Activated CD8-positive, alpha-beta memory T cell treated with anti-CD3 and anti-CD28 coated beads, Interleukin-2, amount 50 U/mL, for 4 hours (primary cell): ENCODE results near the gene TCF15.

ENCODE experiments used
- DNase-seq: peaks from one replicate; pipeline ENCODE4 v3.0.0-alpha.2; 2020

TCF15 gene

DNA sequence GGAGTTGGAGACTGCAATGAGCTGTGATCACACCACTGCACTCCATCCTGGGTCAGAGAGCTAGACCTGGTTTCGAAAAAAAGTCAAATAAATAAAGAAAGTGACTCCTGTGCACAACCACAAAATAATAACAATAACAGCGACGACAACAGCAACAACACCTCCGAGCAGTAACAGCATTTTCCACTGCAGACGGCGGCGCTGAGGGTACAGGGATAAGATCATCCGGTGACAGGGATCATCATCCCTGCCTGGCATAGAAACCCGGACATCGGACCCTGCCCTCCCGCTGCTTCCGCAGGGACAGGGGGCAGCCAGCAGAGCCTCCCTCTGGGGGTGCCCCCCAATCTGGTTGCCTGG is 31.4 kb upstream of the TCF15 start:
- DNase-seq: no peak

DNA sequence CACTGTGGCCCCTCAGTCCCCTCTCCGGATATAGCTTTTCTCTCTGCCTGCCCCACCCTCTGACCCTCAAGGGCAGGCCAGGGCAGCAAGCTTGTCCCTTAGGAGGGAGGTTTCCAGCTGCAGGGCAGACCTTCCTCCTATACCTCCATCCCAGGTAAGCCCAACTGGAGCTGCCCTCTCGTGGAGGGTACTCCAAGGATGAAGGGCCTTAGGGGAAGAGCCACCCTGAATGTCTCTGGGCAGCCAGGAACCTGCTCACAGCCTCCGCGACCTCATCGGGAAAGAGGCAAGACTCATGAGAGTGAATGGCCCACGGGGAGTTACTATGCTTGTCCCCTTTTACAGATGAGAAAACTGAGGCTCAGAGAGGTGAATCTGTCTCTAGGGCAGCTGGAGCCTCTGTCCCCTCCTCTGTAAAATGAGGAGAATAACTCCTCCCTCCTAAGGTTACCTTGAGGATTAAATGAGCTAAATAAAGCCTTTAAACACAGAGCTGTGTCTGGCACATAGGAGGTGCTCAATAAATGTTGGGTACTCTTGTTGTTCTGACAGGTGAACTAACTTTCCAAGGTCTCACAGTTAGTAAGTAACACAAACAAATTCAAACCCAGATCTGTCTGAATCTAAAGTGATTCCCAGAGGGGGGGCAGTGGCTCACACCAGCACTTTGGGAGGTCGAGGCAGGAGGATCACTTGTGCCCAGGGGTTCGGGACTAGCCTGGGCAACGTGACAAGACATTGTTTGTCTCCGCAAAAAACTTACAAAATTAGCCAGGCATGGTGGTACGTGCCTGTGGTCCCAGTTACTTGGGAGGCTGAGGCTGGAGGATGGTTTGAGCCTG is 30.8 kb upstream of the TCF15 start:
- DNase-seq: no peak

DNA sequence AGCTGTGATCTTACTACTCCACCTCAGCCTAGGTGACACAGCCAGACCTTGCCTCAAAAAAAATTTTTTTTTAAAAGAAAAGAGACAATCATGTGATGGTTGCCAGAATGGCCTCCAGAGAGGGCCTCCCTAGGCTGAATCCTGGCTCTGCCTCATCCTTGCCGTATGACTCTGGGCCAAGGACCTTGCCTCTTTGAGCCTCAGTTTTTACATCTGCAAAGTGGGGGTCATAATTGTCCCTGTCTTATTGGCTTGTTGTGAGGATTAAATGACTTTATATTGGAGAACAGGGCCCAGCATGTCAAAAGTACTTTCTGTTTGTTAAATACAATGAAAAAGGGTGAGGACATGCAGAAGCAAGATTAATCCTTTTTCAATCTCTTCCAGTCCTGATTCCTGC is 28.5 kb upstream of the TCF15 start:
- no peak for DNase-seq

GRCh38 chr20:637559-637958 is 27.4 kb upstream of the TCF15 start:
- no peak for DNase-seq

GRCh38 chr20:635893-636338 is 25.8 kb upstream of the TCF15 start:
- no peak for DNase-seq

GRCh38 chr20:635028-635892 is 25.2 kb upstream of the TCF15 start:
- DNase-seq: no peak

DNA sequence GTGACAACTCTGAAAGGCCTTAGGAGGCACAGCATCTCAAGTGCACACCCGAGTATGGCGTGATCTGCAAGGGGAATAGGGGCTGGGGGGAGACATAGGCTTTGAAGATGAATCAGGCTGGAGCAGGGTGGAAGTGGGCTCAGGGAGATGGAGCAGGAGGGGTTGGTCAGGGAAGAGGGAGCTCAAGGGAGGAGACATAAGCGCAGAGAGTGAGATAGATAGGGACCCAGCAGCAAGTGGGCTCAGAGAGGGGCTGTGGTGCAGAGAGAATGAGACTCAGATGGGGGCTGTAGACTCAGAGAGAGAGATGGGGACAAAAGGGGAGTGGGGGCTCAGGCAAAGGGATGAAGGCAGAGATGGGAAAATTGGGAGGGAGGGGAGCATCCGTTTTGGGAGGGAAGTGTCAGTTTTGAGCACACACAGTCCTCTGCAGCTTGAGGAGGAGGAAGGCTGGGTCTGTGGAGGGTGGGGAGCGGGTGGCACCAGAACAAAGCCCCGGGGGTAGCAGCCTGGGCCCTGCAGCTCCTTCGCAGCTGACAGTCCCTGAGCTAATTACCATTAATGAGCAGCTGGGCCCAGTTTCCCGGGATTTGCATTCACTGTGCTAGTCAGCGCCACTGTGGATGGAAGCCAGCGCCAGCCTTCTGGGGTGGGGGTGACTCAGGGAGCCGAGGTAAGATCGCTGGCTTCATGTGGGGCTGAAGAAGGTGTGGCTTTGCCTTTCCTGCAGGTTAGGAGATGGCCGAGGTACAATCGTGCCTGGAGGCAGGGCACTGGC is 24.2 kb upstream of the TCF15 start:
- no peak for DNase-seq

DNA sequence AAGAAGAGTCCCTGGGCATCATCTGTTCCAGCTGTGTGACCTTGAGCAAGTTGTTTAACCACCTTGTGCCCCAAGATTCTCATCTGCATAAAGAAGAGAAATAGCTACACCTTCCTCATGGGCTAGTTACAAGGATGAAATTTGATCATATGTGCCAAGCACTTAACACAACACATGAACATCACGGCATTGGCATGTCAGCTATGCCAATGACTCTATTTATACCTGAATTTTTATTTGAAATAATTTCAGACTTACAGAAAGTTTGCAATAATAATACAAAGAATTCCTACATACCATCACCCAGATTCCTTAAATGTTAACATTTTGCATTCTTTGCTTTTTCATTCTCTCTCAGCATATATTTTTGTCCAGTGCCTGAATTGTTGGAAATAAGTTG is 21.0 kb upstream of the TCF15 start:
- no peak for DNase-seq

DNA sequence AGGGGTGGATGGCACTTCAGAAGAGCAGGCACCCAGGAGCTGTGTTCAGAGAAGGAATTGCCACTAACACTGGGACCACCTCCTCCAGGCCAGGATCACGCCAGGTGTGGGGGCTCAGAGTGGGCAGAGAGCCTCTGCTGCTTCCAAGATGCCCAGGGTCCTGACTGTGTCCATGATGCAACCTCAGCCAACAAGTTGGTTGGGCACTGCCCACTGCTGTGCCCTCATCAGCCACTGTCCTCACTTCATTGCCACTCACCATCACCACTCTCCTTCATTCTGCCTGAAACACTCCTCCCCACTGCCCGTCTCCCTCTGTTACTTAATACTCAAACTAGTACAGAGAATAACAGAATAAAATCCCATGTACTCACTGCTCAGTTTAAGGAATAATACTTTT is 16.5 kb upstream of the TCF15 start:
- DNase-seq: no peak

DNA sequence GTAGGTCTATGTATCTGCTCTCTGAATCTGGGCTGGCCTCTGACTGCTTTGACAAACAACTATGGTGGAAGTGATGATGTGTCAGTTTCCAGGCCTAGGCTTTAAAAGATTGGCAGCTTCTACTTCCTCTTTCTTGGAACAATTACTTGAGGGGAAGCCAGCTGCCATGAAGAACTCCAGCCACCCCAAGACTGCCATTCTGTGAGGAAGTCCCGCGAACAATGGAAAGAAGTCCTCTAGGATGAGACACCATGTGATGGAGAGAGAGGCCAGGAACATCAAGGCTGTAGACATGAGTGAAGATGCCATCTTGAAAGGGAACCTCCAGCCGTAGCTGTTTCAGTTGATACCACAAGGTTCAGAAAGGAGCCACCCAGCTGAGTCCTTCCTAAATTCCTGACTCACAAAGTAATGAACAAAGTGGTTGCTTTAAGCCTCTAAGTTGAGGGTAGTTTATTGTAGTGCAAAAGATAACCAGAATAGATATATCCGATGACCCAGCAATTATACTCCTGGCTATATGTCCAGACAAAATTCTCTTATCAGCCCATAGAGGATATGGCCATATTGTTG is 15.3 kb upstream of the TCF15 start:
- DNase-seq: no peak

DNA sequence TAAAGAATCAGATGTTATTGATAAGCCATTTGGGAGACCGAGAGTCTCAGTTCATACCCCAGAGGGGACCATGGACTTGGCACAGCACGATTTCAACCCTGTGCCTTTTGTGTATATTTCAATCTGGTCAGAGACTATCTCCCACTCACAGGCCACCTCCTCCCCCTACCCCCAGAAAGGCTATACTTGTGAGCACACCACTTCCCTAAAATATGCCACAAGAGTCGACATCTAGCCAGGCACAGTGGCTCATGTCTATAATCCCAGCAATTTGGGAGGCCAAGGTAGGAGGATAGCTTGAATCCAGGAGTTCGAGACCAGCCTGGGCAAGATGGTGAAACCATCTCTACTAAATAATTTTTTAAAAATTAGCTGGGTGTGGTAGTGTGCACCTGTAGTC is 13.6 kb upstream of the TCF15 start:
- no peak for DNase-seq

GRCh38 chr20:623021-623420 is 12.9 kb upstream of the TCF15 start:
- no peak for DNase-seq

- DNase-seq: no peak
Observed at GRCh38 chr20:622161-622560, 12.1 kb upstream of the TCF15 start.

GRCh38 chr20:621125-621756 is 11.1 kb upstream of the TCF15 start:
- no peak for DNase-seq

DNA sequence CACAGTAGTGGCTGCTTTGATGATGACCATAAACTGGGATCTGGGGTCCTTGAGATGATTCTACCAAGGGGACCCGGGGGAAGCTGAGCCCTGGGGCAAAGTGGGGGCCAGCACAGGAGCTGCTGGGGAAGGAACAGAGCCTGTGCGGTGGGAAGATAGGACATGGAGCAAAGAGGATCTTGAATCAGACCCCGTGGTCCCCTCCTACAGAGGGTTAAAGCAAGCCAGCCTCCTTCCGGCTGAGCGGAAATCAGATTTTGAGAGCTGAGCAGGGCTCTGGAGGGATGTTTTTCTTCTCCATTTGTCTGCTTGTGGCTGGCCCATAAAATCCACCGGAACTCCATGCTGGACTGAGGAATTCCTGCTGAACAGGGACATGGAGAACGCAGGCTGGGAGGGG is 10.1 kb upstream of the TCF15 start:
- no peak for DNase-seq

DNA sequence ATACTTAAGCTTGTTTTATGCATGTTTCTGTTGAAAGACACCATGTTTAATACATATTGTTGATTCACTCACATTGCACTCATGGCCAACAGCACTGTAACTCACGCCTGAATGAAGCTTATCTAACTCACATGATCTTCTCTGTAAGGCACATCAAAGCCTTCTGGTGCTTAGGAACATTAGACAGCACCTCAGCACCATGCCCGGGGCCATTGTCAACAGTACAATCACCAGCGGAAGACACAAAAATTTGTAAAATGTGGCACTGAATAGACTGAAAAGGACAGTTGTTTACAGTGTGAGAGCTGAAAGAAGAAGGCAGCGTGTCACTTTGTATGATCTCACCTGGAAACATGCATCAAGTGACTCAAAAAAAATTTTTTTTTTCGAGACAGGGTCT is 8.9 kb upstream of the TCF15 start:
- DNase-seq: no peak

- DNase-seq: no peak
Observed at GRCh38 chr20:617934-618690, 8.0 kb upstream of the TCF15 start.

- DNase-seq: no peak
Observed at GRCh38 chr20:615514-615913, 5.4 kb upstream of the TCF15 start.

DNA sequence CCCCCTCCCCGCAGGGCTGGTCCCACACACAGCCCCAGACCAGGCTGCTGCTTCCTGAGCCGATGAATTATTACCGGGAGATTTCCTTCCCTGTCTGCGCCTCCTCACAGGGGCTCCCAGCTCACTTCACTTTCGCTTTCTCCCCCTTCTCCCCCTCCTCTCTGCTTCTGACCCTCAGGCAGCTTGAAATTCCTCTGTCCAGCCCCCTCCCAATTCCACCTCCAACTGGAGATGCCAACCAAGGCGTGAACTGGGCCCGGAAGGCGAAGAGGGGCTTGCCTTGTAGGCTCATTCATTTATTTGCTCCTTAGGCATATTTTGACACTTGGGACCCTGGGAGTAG is 1.7 kb upstream of the TCF15 start:
- no peak for DNase-seq

DNA sequence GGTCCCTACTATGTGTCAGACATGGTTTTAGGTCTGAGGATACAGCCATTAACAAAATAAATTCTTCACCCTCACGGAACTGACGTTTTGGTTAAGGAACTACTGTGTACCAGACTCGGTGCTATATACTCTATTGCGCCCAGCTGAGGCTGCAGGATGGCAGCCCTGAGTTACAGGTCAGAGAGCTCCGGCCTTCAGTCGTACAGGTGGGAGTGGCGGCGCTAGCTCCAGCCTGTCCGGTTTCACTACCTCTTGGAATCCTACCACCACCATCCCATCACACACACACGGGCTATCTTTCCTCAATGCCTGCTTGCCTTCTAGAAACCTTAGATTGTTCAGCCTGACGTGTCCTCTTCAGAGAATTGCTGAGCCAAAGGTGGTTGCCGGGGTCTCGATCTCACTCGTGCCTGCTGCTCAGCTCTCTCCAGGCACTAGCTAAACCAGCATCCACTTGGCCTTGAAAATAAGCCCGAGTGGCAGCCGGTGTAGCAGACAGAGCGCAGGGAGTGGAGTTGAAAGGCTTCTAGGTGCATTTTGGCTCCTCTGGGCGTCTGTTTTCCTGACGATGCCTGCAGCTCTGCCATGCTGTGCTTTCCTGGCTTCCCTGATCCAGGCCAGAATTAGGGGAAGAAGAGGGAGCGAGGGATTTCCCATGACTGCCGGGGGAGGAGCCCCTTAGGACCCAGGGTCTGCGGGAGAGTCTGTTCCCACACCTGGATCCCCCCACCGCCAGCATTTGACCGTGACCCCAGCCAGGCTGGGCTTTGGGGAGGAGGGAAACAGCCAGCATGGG is 1.1 kb upstream of the TCF15 start:
- DNase-seq: no peak

- DNase-seq: no peak
Observed at GRCh38 chr20:609371-609964, 641 bp downstream of the TCF15 start.
